ENCODE measurements around the gene CATSPERZ. TPM values are rescaled to one million over a fixed set of nuclear protein-coding genes. Genes with fewer than 3 reads are reported as not detected.

The CATSPERZ gene
- total and polyA plus RNA-seq, 2 of the 13 experiments (the other 11 are each of a cell fraction or from before 2014, with no cell fraction given) = 0.22 to 0.48 TPM

- TF ChIP-seq NONO (IDR thresholded peaks at IDR 0.05) = no peak
- TF ChIP-seq NONO (CRISPR knock-in tag; conservative IDR thresholded peaks at IDR 0.05) = 0 out of 2 replicates have a peak, but pooled peaks have one; percentile 37
- no peak for TF ChIP-seq ZMYM4 (CRISPR knock-in tag; IDR thresholded peaks at IDR 0.05)
- 0 out of 2 replicates have a peak, but pooled peaks have one; percentile 26 for TF ChIP-seq ZNF350 (CRISPR knock-in tag; IDR thresholded peaks at IDR 0.05; ENCODE audit: borderline replicate concordance, low read depth)
- peak; percentile 13; the same call in 1 of the 2 replicates for TF ChIP-seq RXRB (CRISPR knock-in tag; IDR thresholded peaks at IDR 0.05; ENCODE audit: borderline replicate concordance)
- peak; percentile 30; the same call in 1 of the 2 replicates for TF ChIP-seq HDAC1 (CRISPR knock-in tag; IDR thresholded peaks at IDR 0.05)
- TF ChIP-seq SAP130 (CRISPR knock-in tag; IDR thresholded peaks at IDR 0.05; ENCODE audit: low read depth) = peak; percentile 53; the same call in 1 of the 2 replicates
- TF ChIP-seq KAT8 (CRISPR knock-in tag; IDR thresholded peaks at IDR 0.05) = 0 out of 2 replicates have a peak, but pooled peaks have one; percentile 26
- no peak for TF ChIP-seq ZBTB2 (CRISPR knock-in tag; IDR thresholded peaks at IDR 0.05; ENCODE audit: low read depth)
- no peak for TF ChIP-seq ZNF644 (CRISPR knock-in tag; IDR thresholded peaks at IDR 0.05; ENCODE audit: low read depth)
- no peak for TF ChIP-seq TRIM22 (IDR thresholded peaks at IDR 0.05)
These were observed 42.0 kb downstream of the CATSPERZ start (continued) for GRCh38 chr11:64341851-64342791.

Data from HepG2 (cell line).